Adipose tissue (tissue), 3 donors: ENCODE data around the gene SHTN1. TPM values are rescaled to one million over a fixed set of nuclear protein-coding genes. Genes with fewer than 3 reads are reported as not detected.

Experiments
- H3K27ac ChIP-seq: one replicate; pipeline ENCODE4 v1.5.1; 2013; ENCODE audit warnings: low read depth, low read length
- WGBS, 3 donors: extraction: QIAGEN DNeasy Blood & Tissue Kit; methylation state at CpG; one replicate each; pipeline ENCODE4 v1.1.7; 2013; 5-methylcytosine and 5-hydroxymethylcytosine counted together
- polyA plus RNA-seq, 3 donors: library from polyadenylated mRNA; stranded (reverse); fragments of 200-250 nt; gene quantifications; one replicate each; pipeline ENCODE4 v1.2.3, GENCODE V29; 2013
- donor health status: healthy with polysubstance abuse.
- donor health status: Bipolar disorder and iron deficiency.
- donor health status: healthy.

The SHTN1 gene
- 10 to 100 TPM in 1 of 3 donors, 1 to 10 TPM in 2; 3.2 to 11.4 (median 4.8) TPM for polyA plus RNA-seq

DNA sequence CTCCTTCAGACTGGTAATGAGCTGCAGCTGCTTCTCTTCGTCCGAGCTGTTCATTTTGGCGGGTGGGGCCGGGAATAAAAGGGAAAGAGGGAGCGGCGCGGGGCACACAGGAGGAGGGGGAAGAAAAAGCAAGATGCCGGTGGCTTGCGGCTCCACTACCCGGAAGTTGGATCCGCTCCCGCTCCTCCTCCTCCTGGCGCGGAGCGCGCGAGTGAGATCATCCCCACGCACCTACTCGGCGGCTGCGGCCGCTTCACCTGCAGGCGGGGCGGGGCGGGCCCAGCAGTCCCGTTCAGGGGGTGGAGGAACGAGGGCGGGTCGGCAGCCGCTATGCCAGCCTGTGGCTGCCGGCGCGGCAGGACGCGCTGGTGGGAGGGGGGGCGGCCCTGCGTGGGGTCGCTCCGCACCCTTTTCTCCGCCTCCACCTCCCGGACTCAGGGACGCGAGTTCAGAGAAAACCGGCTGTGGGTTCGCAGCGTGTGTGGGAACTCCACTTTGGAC, at the start of gene SHTN1:
Gene SHTN1, minus strand, starts transcription at position 162 of the 501 bp plus-strand sequence. Its CDS starts 108 bp downstream, at position 54.
- H3K27ac ChIP-seq: no peak within 1 kb of the TSS
- 0 to 2% (median 0%) methylated on average over 37 to 46 of the region's 46 CpGs for WGBS, 3 donors

GRCh38 chr10:117053482-117053881, 48.5 kb upstream of the SHTN1 start:
- WGBS, 3 donors: 80 to 90% (median 86%) methylated on average over 1 of the region's 1 CpG
- no peak overlapping the region for H3K27ac ChIP-seq

DNA sequence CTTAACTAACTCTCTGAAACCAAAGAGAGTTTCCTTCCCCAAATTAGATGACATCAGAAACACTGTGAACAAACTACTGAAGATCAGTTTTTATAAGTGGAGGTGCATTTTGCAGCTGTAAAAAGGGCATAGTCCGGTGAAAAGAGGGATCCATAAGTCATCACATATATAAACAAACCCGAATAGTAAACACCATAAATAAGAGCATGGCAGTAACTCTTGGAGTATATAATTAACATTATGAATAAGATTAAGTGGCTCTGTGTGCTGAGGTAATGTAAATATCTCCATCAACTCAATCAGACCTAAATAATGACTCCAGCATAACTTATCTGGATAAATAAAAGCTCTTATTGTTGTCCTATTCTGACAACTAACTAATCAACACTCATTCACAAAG, 43.0 kb upstream of the SHTN1 start:
- no peak overlapping the region for H3K27ac ChIP-seq
- 56 to 72% (median 64%) methylated on average over 2 of the region's 2 CpGs for WGBS, 3 donors

GRCh38 chr10:117016266-117016665, 11.3 kb upstream of the SHTN1 start:
- WGBS, 3 donors: 92 to 94% (median 94%) methylated on average over 8 of the region's 8 CpGs
- H3K27ac ChIP-seq: no peak overlapping the region

DNA sequence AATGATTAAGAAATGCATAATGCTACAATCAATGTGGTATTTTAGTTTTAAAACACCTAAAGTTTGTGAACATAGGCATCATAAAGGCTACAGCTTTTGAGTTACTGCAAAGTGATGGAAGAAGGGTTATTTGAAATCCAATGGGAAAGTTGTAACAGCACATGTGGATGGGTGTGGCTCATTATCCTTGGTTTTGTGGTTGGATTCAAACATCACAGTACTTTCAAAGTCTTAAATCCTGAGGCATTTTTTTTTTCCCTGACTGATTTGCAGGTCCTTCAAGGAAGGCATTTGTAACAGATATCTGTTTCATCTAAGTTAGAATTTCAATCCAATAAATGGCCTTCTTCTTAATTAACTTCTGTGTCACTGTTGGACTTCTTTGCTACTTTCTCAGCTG, 9.8 kb upstream of the SHTN1 start:
- no peak overlapping the region for H3K27ac ChIP-seq

DNA sequence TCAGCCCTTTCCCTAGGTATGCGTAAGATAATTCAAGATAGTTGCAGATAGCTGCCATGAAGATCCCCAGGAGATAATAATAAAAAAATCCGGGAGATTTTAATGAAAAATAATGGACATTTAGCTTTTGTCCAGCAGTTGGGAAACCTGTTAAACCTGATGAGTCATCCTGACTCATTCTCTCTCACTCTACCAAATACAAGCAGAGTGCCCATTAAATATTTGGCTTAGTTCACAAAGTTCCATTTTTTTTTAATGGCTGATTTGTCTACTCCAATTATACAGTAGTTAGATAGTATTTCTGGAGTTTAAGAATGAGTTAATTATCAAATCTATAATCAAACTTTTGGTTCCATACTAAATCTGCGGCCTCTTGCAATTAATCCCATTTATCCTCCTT, 2.1 kb upstream of the SHTN1 start:
- WGBS, 3 donors: 89 to 95% (median 91%) methylated on average over 3 of the region's 3 CpGs
- H3K27ac ChIP-seq: no peak overlapping the region

GRCh38 chr10:117005527-117006055, 604 bp upstream of the SHTN1 start:
- 9 to 21% (median 19%) methylated on average over 21 of the region's 21 CpGs for WGBS, 3 donors
- no peak overlapping the region for H3K27ac ChIP-seq

DNA sequence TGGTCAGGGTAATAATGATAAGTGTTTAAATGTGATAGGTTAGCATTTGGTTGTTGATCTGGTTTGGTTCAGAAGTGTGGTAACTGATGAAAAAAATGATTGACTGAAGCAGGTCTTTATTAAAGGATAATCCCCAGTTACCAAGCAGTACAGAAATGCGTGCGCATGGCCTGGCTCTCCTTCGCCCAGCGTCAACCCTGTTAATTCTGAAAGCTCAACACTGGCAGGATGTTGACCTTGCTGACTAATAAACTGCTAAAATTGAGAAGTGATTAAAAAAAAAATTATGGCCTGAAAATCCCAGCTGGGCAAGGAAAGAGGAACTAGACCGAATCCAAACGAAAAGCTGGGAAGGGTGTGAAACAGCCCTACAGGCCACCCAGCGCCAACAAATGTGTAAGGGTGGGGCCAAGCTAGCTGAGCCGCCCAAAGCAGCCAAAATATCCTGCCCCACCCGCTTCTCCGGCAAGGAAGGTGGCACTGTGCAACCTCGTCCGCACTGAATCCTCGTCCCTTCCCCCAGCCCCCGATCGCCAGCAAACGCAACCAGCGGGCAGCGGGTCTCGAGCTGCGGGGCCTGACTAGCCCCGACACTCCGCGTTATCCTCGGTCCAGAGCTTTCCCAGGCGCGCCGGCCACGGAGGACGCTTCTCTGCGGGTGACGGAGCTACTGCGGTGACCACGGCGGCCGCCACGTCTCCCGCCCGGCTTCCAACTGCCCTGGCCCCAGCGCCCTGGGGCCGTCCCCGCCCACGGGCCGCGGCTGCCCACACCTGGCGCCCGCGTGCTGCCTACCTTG, 561 bp downstream of the SHTN1 start:
- H3K27ac ChIP-seq: no peak overlapping the region
- WGBS, 3 donors: 2 to 7% (median 7%) methylated on average over 46 to 47 of the region's 47 CpGs

DNA sequence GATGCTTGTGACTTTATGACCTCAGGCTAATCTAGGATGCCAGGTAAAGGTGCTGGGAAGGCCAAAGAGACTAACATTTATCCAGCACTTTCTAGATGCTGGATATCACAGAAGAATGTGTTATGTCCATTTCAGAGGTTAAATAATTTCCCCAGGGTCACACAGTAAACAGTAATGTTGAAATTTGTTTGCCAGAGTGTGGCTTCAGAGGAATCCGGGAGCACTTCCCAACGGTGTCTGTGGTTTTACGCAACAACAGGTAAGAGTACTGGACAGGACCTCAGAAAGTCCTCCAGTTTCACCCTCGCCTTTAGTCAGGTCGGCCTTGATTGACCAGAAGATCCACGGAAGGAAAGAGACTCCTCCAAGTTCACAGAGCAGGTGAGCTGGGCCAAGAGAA, 1.7 kb downstream of the SHTN1 start:
- WGBS, 3 donors: 80 to 92% (median 85%) methylated on average over 6 of the region's 6 CpGs
- no peak overlapping the region for H3K27ac ChIP-seq

- no peak overlapping the region for H3K27ac ChIP-seq
Observed at GRCh38 chr10:117002206-117002605, 2.8 kb downstream of the SHTN1 start.

GRCh38 chr10:117001144-117001543, 3.8 kb downstream of the SHTN1 start:
- 55 to 86% (median 56%) methylated on average over 2 of the region's 2 CpGs for WGBS, 3 donors

DNA sequence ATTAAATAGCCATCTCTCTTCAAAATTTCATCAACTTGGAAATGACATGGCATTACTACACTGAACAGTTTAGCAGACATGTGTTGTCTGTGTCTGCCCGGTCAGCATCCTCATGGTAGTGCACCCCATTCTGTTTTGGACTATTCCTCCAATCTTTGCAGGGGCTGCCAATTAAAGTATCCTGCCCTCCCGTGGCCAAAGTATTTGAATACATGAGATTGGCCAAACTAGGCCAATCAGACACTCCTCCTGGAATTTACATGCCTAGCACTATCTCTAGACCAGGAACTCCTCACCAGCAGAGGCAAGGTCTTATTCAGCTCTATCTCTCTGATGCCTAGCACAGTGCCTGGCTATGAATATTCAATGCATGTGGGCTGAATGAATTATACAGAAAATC, 4.4 kb downstream of the SHTN1 start:
- H3K27ac ChIP-seq: no peak overlapping the region
- WGBS, 3 donors: 67 to 77% (median 71%) methylated on average over 2 of the region's 2 CpGs

More at GRCh38 chr10:117001144-117001543, 3.8 kb downstream of the SHTN1 start:
- no peak overlapping the region for H3K27ac ChIP-seq

- H3K27ac ChIP-seq: no peak overlapping the region
- WGBS, 3 donors: 92 to 95% (median 94%) methylated on average over 4 of the region's 4 CpGs
Observed at GRCh38 chr10:116998172-116998571, 6.8 kb downstream of the SHTN1 start.

- H3K27ac ChIP-seq: no peak overlapping the region
- WGBS, 3 donors: 95 to 97% (median 97%) methylated on average over 2 of the region's 2 CpGs
Observed at GRCh38 chr10:116997015-116997414, 8.0 kb downstream of the SHTN1 start.

DNA sequence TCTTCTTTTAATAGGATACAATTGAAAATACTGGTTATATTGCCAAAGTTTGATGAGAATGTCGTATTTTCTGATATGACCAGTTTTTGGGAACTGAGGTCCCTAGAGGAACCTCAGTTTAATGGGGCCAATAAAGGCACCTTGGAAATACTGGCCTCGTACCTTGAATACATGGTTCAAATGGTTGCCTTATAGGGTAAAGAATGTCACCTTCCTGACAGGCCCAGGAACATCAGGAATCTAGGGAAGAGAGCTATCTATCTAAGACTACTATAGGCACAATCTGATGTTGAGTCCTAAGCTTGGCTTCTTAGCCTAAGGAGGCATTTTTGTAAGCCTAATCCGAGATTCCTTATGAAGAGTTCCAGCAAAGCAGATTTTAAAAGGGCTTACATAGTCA, 9.3 kb downstream of the SHTN1 start:
- no peak overlapping the region for H3K27ac ChIP-seq
- WGBS, 3 donors: 89 to 98% (median 89%) methylated on average over 3 of the region's 3 CpGs

DNA sequence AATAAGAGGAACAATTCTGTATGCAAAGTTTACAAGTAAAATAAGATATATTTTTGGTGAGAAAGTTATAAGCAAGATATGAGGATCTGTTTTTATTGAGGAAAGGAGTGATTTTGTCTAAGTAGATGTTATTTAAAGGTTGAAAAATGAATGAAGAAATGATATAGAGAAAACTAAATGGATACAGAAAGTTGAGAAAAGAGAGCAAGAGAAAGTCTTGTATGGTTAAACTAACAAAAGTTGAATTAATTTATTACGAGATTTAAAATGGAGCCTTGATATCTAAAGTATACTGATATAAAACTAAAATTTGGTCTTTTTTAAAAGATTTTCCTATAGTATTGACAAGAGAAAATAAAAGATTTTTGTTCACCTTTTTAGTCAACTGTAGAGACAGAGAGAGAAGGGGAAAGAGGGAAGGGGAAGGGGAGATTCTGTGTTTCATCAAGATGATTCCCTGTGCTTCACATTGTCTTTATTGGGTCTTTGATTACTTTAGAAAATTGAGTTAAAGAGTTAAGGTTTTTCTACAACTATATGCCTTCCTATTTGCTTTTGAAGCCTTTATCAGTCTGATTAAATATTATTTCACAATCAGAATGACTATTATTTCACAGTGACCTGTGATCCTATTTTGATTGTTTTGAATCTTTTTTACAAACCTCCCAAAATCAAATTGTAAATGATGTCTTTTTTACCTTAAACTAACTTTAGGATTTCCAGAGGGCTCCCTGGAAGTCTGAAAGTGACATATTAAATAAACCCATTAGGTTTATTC, 10.7 kb downstream of the SHTN1 start:
- WGBS, 3 donors: 77 to 92% (median 92%) methylated on average over 1 of the region's 1 CpG
- H3K27ac ChIP-seq: no peak overlapping the region

DNA sequence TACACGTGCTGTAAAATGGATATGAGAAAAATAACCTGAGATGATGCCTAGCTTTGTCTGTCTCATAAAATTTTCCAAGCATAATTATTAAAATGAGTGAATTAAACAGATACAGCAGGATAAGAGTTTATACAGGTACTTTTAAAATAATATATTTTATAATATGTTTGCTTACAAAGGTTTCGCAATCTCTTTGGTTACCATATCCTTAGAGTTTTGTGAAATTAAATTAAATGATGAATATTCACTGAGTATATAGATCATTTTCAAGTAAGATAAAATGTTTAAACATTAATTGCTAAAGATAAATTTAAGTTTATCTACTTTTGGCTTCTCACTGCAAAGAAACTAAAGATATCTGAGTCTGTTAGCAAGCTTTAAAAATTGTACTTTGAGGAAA, 11.4 kb downstream of the SHTN1 start:
- no peak overlapping the region for H3K27ac ChIP-seq
- 93 to 99% (median 98%) methylated on average over 2 of the region's 2 CpGs for WGBS, 3 donors

DNA sequence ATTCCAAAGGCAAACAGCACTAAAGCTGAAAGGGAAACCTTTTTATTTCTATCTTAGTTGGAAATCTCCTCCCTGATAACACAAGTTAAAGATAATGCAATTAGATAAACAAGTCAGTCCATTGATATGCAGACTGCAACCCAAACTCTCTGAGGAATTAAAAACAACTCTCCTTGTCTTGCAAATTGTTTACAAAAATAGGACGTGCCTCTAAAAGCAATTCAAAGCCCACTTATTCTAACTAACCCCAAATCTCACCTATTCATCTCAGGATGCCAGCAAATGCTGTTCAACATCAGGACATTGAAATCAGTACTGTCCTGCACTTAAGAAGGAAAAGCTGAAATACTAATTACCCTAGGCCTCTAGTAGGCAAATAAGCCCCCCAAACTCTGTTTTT, 12.8 kb downstream of the SHTN1 start:
- H3K27ac ChIP-seq: no peak overlapping the region
- WGBS, 3 donors: 56 to 77% (median 75%) methylated on average over 1 of the region's 1 CpG

- WGBS, 3 donors: 78 to 84% (median 79%) methylated on average over 3 of the region's 3 CpGs
- H3K27ac ChIP-seq: no peak overlapping the region
Observed at GRCh38 chr10:116990276-116990800, 14.6 kb downstream of the SHTN1 start.
